ENCODE results near the gene TTC34. TPM values are rescaled to one million over a fixed set of nuclear protein-coding genes. Genes with fewer than 3 reads are reported as not detected.
A peak's percentile ranks its signal among the peaks of the same experiment; 100 is the strongest.
"Not testable (repeated sequence)": the region's sequence is repeated elsewhere in the genome, so short reads cannot be mapped to it uniquely, and the experiment has no call there.

The TTC34 gene
- total RNA-seq, 4 donors from 2014 or later, result not detected

GRCh38 chr1:2750041-2750680, 51.3 kb downstream of the TTC34 start:
- H3K9me3 ChIP-seq; DNase-seq; H3K27me3 ChIP-seq; ATAC-seq; H3K27ac ChIP-seq; H3K4me3 ChIP-seq; in situ Hi-C loops (cut with MboI; ENCODE audit: low sequenced_read_pairs in 4 of 4); H3K36me3 ChIP-seq; intact Hi-C loops (cut with DNase I; ENCODE audit: low total_unique reads); H3K4me1 ChIP-seq: not testable (repeated sequence)

- DNase-seq; in situ Hi-C loops (cut with MboI; ENCODE audit: low sequenced_read_pairs in 4 of 4); H3K27ac ChIP-seq; H3K36me3 ChIP-seq; H3K9me3 ChIP-seq; H3K4me3 ChIP-seq; H3K4me1 ChIP-seq; intact Hi-C loops (cut with DNase I; ENCODE audit: low total_unique reads); H3K27me3 ChIP-seq; ATAC-seq: not testable (repeated sequence)
Observed at GRCh38 chr1:2748626-2749025, 52.9 kb downstream of the TTC34 start.

GRCh38 chr1:2694796-2695195, 106.7 kb downstream of the TTC34 start:
- ATAC-seq; in situ Hi-C loops (cut with MboI; ENCODE audit: low sequenced_read_pairs in 4 of 4); intact Hi-C loops (cut with DNase I; ENCODE audit: low total_unique reads); H3K9me3 ChIP-seq; H3K27ac ChIP-seq; H3K36me3 ChIP-seq; DNase-seq; H3K4me1 ChIP-seq; H3K4me3 ChIP-seq; H3K27me3 ChIP-seq: not testable (repeated sequence)

- H3K36me3 ChIP-seq; H3K4me3 ChIP-seq; in situ Hi-C loops (cut with MboI; ENCODE audit: low sequenced_read_pairs in 4 of 4); H3K27ac ChIP-seq; H3K4me1 ChIP-seq; ATAC-seq; DNase-seq; intact Hi-C loops (cut with DNase I; ENCODE audit: low total_unique reads); H3K9me3 ChIP-seq; H3K27me3 ChIP-seq: not testable (repeated sequence)
Observed at GRCh38 chr1:2690180-2690579, 111.3 kb downstream of the TTC34 start.

- in situ Hi-C loops (cut with MboI; ENCODE audit: low sequenced_read_pairs in 4 of 4); H3K9me3 ChIP-seq; H3K27ac ChIP-seq; intact Hi-C loops (cut with DNase I; ENCODE audit: low total_unique reads); H3K4me3 ChIP-seq; ATAC-seq; H3K4me1 ChIP-seq; DNase-seq; H3K27me3 ChIP-seq; H3K36me3 ChIP-seq: not testable (repeated sequence)
Observed at GRCh38 chr1:2688336-2688665, 113.2 kb downstream of the TTC34 start.

- in situ Hi-C loops (cut with MboI; ENCODE audit: low sequenced_read_pairs in 4 of 4); H3K27ac ChIP-seq; H3K27me3 ChIP-seq; H3K4me3 ChIP-seq; intact Hi-C loops (cut with DNase I; ENCODE audit: low total_unique reads); H3K4me1 ChIP-seq; H3K9me3 ChIP-seq; ATAC-seq; H3K36me3 ChIP-seq: not testable (repeated sequence)
- peak in 1 of 2 donors; percentile 12 for DNase-seq
Observed at GRCh38 chr1:2687638-2688335, 113.7 kb downstream of the TTC34 start.

- H3K27ac ChIP-seq; H3K36me3 ChIP-seq; in situ Hi-C loops (cut with MboI; ENCODE audit: low sequenced_read_pairs in 4 of 4); intact Hi-C loops (cut with DNase I; ENCODE audit: low total_unique reads); H3K27me3 ChIP-seq; ATAC-seq; H3K9me3 ChIP-seq; H3K4me1 ChIP-seq; H3K4me3 ChIP-seq; DNase-seq: not testable (repeated sequence)
Observed at GRCh38 chr1:2687174-2687591, 114.3 kb downstream of the TTC34 start.

GRCh38 chr1:2686091-2686863, 115.2 kb downstream of the TTC34 start:
- DNase-seq; intact Hi-C loops (cut with DNase I; ENCODE audit: low total_unique reads); H3K9me3 ChIP-seq; in situ Hi-C loops (cut with MboI; ENCODE audit: low sequenced_read_pairs in 4 of 4); ATAC-seq; H3K4me1 ChIP-seq; H3K36me3 ChIP-seq; H3K27ac ChIP-seq; H3K4me3 ChIP-seq; H3K27me3 ChIP-seq: not testable (repeated sequence)

- H3K27ac ChIP-seq; H3K27me3 ChIP-seq; H3K36me3 ChIP-seq; H3K9me3 ChIP-seq; H3K4me1 ChIP-seq; DNase-seq; H3K4me3 ChIP-seq; ATAC-seq; in situ Hi-C loops (cut with MboI; ENCODE audit: low sequenced_read_pairs in 4 of 4); intact Hi-C loops (cut with DNase I; ENCODE audit: low total_unique reads): not testable (repeated sequence)
Observed at GRCh38 chr1:2685671-2686070, 115.8 kb downstream of the TTC34 start.

- intact Hi-C loops (cut with DNase I; ENCODE audit: low total_unique reads), result not testable (repeated sequence)
Observed at GRCh38 chr1:2684878-2685277, 116.6 kb downstream of the TTC34 start.

GRCh38 chr1:2684000-2684399, 117.5 kb downstream of the TTC34 start:
- H3K4me1 ChIP-seq; H3K27ac ChIP-seq; intact Hi-C loops (cut with DNase I; ENCODE audit: low total_unique reads); H3K9me3 ChIP-seq; H3K4me3 ChIP-seq; H3K27me3 ChIP-seq; H3K36me3 ChIP-seq; in situ Hi-C loops (cut with MboI; ENCODE audit: low sequenced_read_pairs in 4 of 4); ATAC-seq: not testable (repeated sequence)
- DNase-seq, result peak in 1 of 2 donors; percentile 12

More at GRCh38 chr1:2684878-2685277, 116.6 kb downstream of the TTC34 start:
- H3K27ac ChIP-seq; H3K27me3 ChIP-seq; in situ Hi-C loops (cut with MboI; ENCODE audit: low sequenced_read_pairs in 4 of 4); H3K9me3 ChIP-seq; H3K4me3 ChIP-seq; DNase-seq; H3K36me3 ChIP-seq; ATAC-seq; H3K4me1 ChIP-seq: not testable (repeated sequence)
